DND-41 (cell line): ENCODE data around the gene CHD1.

Experiments
- ATAC-seq: fragments of 200-7000 bp; cut with Tn5 transposase; 3 replicates; pipeline ENCODE4 v1.9.1; 2021; ENCODE audit warnings: low read depth; ENCODE audit not compliant: insufficient read depth
- DNase-seq: peaks from one replicate; pipeline ENCODE4 v3.0.0-alpha.2; 2020
- H2AFZ ChIP-seq: 2 replicates; pipeline ENCODE4 v1.6.0; 2012; ENCODE audit warnings: low read depth, low read length
- H3K27ac ChIP-seq: 2 replicates; pipeline ENCODE4 v1.5.1; 2012; ENCODE audit warnings: low read length, inconsistent platforms
- H3K27me3 ChIP-seq: fragments of 200-600 bp; sonication (generic); 2 replicates; pipeline ENCODE4 v1.6.0; 2012; ENCODE audit warnings: low read length, mild to moderate bottlenecking, inconsistent platforms; ENCODE audit not compliant: insufficient read depth, poor library complexity
- H3K36me3 ChIP-seq: 2 replicates; pipeline ENCODE4 v1.5.1; 2012; ENCODE audit warnings: low read length, inconsistent platforms; ENCODE audit not compliant: insufficient read depth
- H3K4me1 ChIP-seq: 2 replicates; pipeline ENCODE4 v1.5.1; 2012; ENCODE audit warnings: mild to moderate bottlenecking, low read length; ENCODE audit not compliant: insufficient read depth
- H3K4me2 ChIP-seq: 2 replicates; pipeline ENCODE4 v1.6.0; 2012; ENCODE audit warnings: mild to moderate bottlenecking, moderate library complexity, low read length, inconsistent platforms; ENCODE audit not compliant: insufficient read depth
- H3K4me3 ChIP-seq, 2 experiments: fragments of 200-600 bp in 1 of 2; shearing (Covaris generic) in 1 of 2; 2 replicates each; pipeline ENCODE4 v1.5.1; 2012 to 2016; ENCODE audit warnings: inconsistent platforms in 2 of 2, low read length in 2 of 2, mild to moderate bottlenecking in 2 of 2, low read depth in 1 of 2, moderate library complexity in 1 of 2
- H3K79me2 ChIP-seq: 2 replicates; pipeline ENCODE4 v1.6.0; 2012; ENCODE audit warnings: low read length, inconsistent platforms; ENCODE audit not compliant: insufficient read depth
- H3K9ac ChIP-seq: 2 replicates; pipeline ENCODE4 v1.6.0; 2012; ENCODE audit warnings: low read depth, mild to moderate bottlenecking, inconsistent platforms, low read length, moderate library complexity
- H3K9me3 ChIP-seq: 2 replicates; pipeline ENCODE4 v1.5.1; 2012; ENCODE audit warnings: low read length, moderate library complexity, mild to moderate bottlenecking, inconsistent platforms; ENCODE audit not compliant: insufficient read depth, severe bottlenecking
- H4K20me1 ChIP-seq: 2 replicates; pipeline ENCODE4 v1.6.0; 2012; ENCODE audit warnings: low read length; ENCODE audit not compliant: insufficient read depth
- EZH2 ChIP-seq: IDR thresholded peaks from 3 replicates; pipeline ENCODE4 v1.6.1; 2012; ENCODE audit warnings: borderline replicate concordance, low read depth, mild to moderate bottlenecking, moderate library complexity, low read length, inconsistent platforms; ENCODE audit not compliant: severe bottlenecking
- TF ChIP-seq, protein P1 (sequence below): IDR thresholded peaks from 2 replicates; pipeline ENCODE4 v1.5.1; 2012; ENCODE audit warnings: borderline replicate concordance, low read length, moderate library complexity, mild to moderate bottlenecking; ENCODE audit not compliant: poor library complexity, severe bottlenecking; ENCODE audit errors: extremely low read depth

Gene CHD1

DNA sequence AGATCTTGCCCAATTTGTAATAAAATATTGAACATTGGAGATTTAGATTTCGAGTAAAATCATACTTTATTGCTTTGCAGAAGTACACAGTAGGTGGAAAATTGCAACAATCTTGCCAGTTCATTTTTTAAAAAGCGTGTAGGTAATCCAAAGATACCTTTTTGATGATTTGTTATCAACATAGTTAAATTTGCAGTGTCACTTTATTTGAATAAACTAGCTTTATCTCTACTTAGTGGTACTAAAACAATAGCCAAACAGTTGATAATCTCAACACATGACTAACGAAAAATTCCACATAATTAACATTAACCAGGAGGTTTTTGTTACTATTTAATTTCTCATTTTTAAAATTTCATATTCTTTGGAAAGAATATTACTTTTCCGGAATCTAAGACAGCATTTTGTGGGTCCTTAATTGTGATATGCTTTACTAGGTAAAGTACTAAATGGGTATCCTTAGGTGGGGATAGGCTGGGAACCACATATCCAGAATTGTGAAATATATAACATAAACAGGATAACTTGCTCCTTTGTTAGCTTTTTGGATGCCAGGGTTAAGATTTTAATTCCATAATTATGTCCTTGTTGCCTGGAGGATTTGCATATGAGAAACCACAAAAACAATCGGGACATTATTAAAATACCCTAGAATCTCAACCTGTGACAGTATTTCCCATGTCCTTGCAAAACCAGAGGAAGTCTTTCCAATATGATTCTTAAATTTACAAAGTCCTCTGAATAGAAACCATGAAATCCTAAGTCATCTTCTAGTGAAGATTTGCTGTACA lies 2.4 kb upstream of the CHD1 start:
- peak overlapping the region; percentile 76; the same call in 1 of the 2 replicates for H3K4me2 ChIP-seq
- no peak overlapping the region for H3K4me3 ChIP-seq

DNA sequence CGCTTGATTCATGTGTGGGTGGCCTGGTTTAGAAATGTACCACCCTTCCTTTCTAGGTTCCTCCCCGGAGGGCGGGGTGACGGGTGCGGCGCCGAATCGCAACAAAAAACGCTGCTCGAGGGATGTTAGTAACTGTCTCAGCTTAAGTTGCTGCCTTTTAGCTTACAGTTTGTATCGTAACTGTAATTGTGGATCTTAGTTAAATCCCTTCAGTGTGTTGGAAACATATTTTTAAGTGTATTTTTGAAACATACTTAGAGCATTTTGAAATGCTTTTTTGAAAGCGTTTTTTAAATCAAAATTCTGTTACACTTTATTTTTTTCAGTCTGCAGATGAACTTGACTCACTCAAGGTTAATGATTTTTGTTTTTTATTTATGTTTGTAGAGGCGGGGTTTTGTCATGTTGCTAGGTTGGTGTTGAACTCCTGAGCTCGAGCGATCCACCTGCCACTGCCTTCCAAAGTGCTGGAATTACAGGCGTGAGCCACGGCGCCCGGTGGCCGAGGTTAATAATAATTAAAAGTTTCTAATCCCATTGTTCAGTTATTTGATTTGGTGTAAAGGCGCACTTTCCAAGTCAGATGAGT lies 997 bp upstream of the CHD1 start:
- H3K79me2 ChIP-seq, result peaks cover 76% of the 10 kb centered on the region
- DNase-seq, result no peak
- H2AFZ ChIP-seq, result peak overlapping the region; percentile 97

More for the DNA sequence above, 2.4 kb upstream of the CHD1 start:
- H3K36me3 ChIP-seq, result peaks cover 4% of the 10 kb centered on the region; the same call in 1 of the 2 replicates
- H3K27ac ChIP-seq, result no peak overlapping the region
- H2AFZ ChIP-seq, result no peak overlapping the region
- TF ChIP-seq, protein P1, sequence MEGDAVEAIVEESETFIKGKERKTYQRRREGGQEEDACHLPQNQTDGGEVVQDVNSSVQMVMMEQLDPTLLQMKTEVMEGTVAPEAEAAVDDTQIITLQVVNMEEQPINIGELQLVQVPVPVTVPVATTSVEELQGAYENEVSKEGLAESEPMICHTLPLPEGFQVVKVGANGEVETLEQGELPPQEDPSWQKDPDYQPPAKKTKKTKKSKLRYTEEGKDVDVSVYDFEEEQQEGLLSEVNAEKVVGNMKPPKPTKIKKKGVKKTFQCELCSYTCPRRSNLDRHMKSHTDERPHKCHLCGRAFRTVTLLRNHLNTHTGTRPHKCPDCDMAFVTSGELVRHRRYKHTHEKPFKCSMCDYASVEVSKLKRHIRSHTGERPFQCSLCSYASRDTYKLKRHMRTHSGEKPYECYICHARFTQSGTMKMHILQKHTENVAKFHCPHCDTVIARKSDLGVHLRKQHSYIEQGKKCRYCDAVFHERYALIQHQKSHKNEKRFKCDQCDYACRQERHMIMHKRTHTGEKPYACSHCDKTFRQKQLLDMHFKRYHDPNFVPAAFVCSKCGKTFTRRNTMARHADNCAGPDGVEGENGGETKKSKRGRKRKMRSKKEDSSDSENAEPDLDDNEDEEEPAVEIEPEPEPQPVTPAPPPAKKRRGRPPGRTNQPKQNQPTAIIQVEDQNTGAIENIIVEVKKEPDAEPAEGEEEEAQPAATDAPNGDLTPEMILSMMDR, result no peak
- TF ChIP-seq EZH2, result no peak
- H3K9ac ChIP-seq, result no peak overlapping the region
- H3K79me2 ChIP-seq, result peaks cover 62% of the 10 kb centered on the region
- H3K9me3 ChIP-seq, result no peaks in the 10 kb centered on the region
- peaks cover 25% of the 10 kb centered on the region for H3K4me1 ChIP-seq
- peaks cover 30% of the 10 kb centered on the region for H4K20me1 ChIP-seq
- DNase-seq (no peak), ATAC-seq (no peak)
- no peaks in the 10 kb centered on the region for H3K27me3 ChIP-seq

DNA sequence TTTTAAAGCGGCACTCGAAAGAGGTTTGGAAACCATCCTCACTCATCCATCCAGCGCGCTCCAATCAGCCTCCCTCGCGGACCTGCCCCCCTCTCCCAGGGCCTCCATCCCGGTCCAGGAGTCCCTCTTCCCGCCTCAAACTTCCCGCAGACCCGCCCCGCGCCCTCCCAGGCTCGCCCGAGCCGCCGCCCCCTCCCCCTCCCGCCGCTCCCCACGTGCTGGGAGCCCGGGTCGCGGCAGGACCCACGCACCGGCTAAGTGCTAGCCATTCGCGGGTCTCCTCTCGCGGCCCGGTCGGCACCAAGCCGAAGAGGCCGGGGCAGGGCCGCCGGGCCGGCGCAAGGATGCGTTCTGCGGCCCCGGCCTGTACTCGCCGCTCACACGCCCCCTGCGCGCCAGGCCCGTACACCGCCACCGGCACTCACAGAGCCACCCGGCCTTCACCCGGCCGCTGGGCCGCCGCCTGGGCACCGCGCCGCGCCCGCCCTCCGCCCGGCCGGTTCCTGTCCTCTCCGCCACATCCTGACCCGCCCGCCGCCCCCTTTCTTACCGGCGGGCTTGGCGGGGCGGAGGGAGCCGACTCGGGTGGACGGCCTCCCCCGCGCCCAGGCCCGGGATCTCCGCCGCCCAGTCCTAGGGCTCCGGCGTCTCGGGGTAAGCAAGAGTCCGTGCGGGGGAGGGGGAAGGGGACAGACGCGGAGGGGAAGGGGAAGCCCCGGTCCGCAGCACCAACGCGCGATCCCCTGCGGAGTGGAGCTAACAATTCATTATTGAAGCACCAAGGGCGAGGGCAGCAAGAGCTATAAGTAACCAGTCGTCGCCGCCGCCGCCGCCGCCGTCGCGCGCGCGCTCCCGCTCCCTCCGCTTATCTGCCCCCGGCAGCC lies 576 bp downstream of the CHD1 start:
- peak; percentile 68 for DNase-seq
- Histone ChIP-seq H2AFZ (peak overlapping the region; percentile 66), H3K4me3 (peak overlapping the region; percentile 48 to 98), H3K36me3 (peaks cover 33% of the 10 kb centered on the region), H3K79me2 (peaks cover 91% of the 10 kb centered on the region), H3K27me3 (no peaks in the 10 kb centered on the region), H3K9ac (peak overlapping the region; percentile 99), H3K4me2 (peak overlapping the region; percentile 85), H4K20me1 (peaks cover 43% of the 10 kb centered on the region), H3K27ac (peak overlapping the region; percentile 87), H3K4me1 (peaks cover 54% of the 10 kb centered on the region), H3K9me3 (no peaks in the 10 kb centered on the region)
- peak; percentile 33 for ATAC-seq
- TF ChIP-seq, protein P1, result no peak
- TF ChIP-seq EZH2, result no peak

More for the DNA sequence above, 997 bp upstream of the CHD1 start:
- peak; percentile 77 for ATAC-seq
- Histone ChIP-seq H3K4me2 (peak overlapping the region; percentile 76), H3K27ac (peak overlapping the region; percentile 99), H3K36me3 (peaks cover 17% of the 10 kb centered on the region), H3K9ac (peak overlapping the region; percentile 99), H3K27me3 (no peaks in the 10 kb centered on the region), H3K4me3 (peak overlapping the region; percentile 48 to 98; a peak in 3 of 4 replicates), H3K4me1 (peaks cover 39% of the 10 kb centered on the region), H4K20me1 (peaks cover 37% of the 10 kb centered on the region), H3K9me3 (no peaks in the 10 kb centered on the region)
- TF ChIP-seq, protein P1, result no peak
- no peak for TF ChIP-seq EZH2
